ENCODE results near the gene ARHGAP36.

- TF ChIP-seq CTCF (IDR thresholded peaks at IDR 0.05; ENCODE audit: insufficient read depth, low read depth, low read length) (no peak), EZH2 (IDR thresholded peaks at IDR 0.05; ENCODE audit: insufficient read depth, low read length) (no peak)
These were observed 11.6 kb upstream of the ARHGAP36 start for GRCh38 chrX:131046596-131046995.

All from astrocyte (in vitro differentiated cells and primary cell).